CD4-positive, alpha-beta T cell (primary cell): ENCODE results near the gene OXNAD1. TPM values are rescaled to one million over a fixed set of nuclear protein-coding genes. Genes with fewer than 3 reads are reported as not detected.

Experiments used
- ATAC-seq: fragments of 200-7000 bp; cut with Tn5 transposase; one replicate; pipeline ENCODE4 v1.10.0; 2022; ENCODE audit warnings: mild to moderate bottlenecking; ENCODE audit not compliant: poor library complexity
- CTCF ChIA-PET: fragments of 350-600 bp; sonication (Branson Sonifier 250); formaldehyde crosslinking; loops from one replicate; lab custom pipeline; 2021; ENCODE audit warnings: antibody characterized with exemption, inconsistent platforms; lab: Charles Lee
- POLR2A ChIA-PET: fragments of 350-600 bp; sonication (Branson Sonifier 250); formaldehyde crosslinking; loops from one replicate; lab custom pipeline; 2021; ENCODE audit warnings: antibody characterized with exemption, inconsistent platforms; lab: Charles Lee
- DNase-seq, 14 experiments: peaks; one replicate each; pipeline ENCODE4 v3.0.0-alpha.2; 2013 to 2020; ENCODE audit warnings: mixed read lengths in 2 of 14
- H3K27ac ChIP-seq, 2 donors: one replicate each; pipeline versions ENCODE4 v1.5.1 to v1.7.0; 2013; ENCODE audit warnings: low read length in 2 of 2, low read depth in 1 of 2, mild to moderate bottlenecking in 1 of 2
- H3K27me3 ChIP-seq, 2 experiments: 1 replicate in 1 of 2; 2 replicates in 1 of 2; pipeline versions ENCODE4 v1.6.1 to v1.7.0; 2013; ENCODE audit warnings: low read length in 2 of 2, control low read depth in 1 of 2, mild to moderate bottlenecking in 1 of 2, moderate library complexity in 1 of 2; ENCODE audit not compliant: insufficient read depth in 2 of 2, control insufficient read depth in 1 of 2
- H3K36me3 ChIP-seq: one replicate; pipeline ENCODE4 v1.6.1; 2013; ENCODE audit warnings: low read length, control low read depth; ENCODE audit not compliant: insufficient read depth
- H3K4me1 ChIP-seq: one replicate; pipeline ENCODE4 v1.6.1; 2013; ENCODE audit warnings: low read length, control low read depth; ENCODE audit not compliant: insufficient read depth
- H3K4me3 ChIP-seq: one replicate; pipeline ENCODE4 v1.5.1; 2013; ENCODE audit warnings: mild to moderate bottlenecking, low read length, moderate library complexity
- H3K9me3 ChIP-seq, 2 experiments: 1 replicate in 1 of 2; 2 replicates in 1 of 2; pipeline versions ENCODE4 v1.6.1 to v1.7.0; 2013; ENCODE audit warnings: low read length in 2 of 2, mild to moderate bottlenecking in 2 of 2, control low read depth in 1 of 2, moderate library complexity in 1 of 2; ENCODE audit not compliant: control insufficient read depth in 1 of 2, insufficient read depth in 1 of 2
- H3K27ac Mint-ChIP-seq: one replicate; pipeline ENCODE4 v1.8.0; 2020; ENCODE audit warnings: mixed read lengths
- H3K27me3 Mint-ChIP-seq: one replicate; pipeline ENCODE4 v1.8.0; 2021; ENCODE audit warnings: mixed read lengths
- H3K36me3 Mint-ChIP-seq: one replicate; pipeline ENCODE4 v1.8.0; 2021; ENCODE audit warnings: low read depth, mixed read lengths
- H3K4me1 Mint-ChIP-seq: one replicate; pipeline ENCODE4 v1.8.0; 2021; ENCODE audit warnings: low read depth, mixed read lengths
- H3K4me3 Mint-ChIP-seq: one replicate; pipeline ENCODE4 v1.8.0; 2020; ENCODE audit warnings: mild to moderate bottlenecking, mixed read lengths
- H3K9me3 Mint-ChIP-seq: one replicate; pipeline ENCODE4 v1.8.0; 2020; ENCODE audit warnings: mixed read lengths
- intact Hi-C, 2 experiments: fragments of 100-400 bp; cut with DNase I in 1 of 2; cut with micrococcal nuclease in 1 of 2; formaldehyde crosslinking; loops; one replicate each; pipeline versions ENCODE4 v1.15.1 to v1.9.0; 2023 to 2025; cut with DNase I, micrococcal nuclease
- total RNA-seq, 174 experiments: library from RNA in 2 of 174; stranded (reverse) in 2 of 174; gene quantifications; one replicate each; pipeline ENCODE4 v1.2.3 and lab custom pipeline; 2021 to 2026
- TF ChIP-seq, protein P1 (sequence below): fragments of 200-600 bp; IDR thresholded peaks from one replicate; pipeline ENCODE4 v1.8.0; 2022; ENCODE audit warnings: antibody characterized with exemption, mild to moderate bottlenecking

The OXNAD1 gene
- total RNA-seq, 2 experiments from 2014 or later: 135 TPM

DNA sequence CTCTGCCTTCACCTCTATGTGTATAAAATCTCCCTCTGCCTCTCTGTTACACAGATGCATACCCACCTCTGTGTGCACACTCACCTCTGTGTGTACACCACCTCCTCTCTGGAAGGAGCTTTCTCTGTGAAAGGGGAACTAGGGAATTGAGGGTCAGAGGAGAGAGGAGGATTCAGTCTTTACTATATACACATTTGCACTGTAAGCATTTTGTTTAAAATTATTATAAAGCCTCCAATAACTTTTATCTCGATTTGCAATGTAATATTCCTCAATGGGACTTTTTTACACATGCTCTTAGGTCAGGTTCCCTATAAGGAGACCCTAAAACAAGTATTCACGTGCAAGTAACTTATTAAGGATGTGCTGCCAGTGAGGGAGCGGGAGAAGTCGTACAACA is 82.5 kb downstream of the OXNAD1 start:
- H3K4me1 ChIP-seq: peaks cover 12% of the 10 kb centered on the region
- DNase-seq (no peak), ATAC-seq (no peak)
- TF ChIP-seq, protein P1, sequence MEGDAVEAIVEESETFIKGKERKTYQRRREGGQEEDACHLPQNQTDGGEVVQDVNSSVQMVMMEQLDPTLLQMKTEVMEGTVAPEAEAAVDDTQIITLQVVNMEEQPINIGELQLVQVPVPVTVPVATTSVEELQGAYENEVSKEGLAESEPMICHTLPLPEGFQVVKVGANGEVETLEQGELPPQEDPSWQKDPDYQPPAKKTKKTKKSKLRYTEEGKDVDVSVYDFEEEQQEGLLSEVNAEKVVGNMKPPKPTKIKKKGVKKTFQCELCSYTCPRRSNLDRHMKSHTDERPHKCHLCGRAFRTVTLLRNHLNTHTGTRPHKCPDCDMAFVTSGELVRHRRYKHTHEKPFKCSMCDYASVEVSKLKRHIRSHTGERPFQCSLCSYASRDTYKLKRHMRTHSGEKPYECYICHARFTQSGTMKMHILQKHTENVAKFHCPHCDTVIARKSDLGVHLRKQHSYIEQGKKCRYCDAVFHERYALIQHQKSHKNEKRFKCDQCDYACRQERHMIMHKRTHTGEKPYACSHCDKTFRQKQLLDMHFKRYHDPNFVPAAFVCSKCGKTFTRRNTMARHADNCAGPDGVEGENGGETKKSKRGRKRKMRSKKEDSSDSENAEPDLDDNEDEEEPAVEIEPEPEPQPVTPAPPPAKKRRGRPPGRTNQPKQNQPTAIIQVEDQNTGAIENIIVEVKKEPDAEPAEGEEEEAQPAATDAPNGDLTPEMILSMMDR: no peak
- Mint-ChIP-seq H3K27ac (peak overlapping the region; percentile 72), H3K9me3 (peaks cover 2% of the 10 kb centered on the region), H3K4me3 (no peak overlapping the region), H3K27me3 (no peaks in the 10 kb centered on the region), H3K36me3 (peaks cover 98% of the 10 kb centered on the region), H3K4me1 (peaks cover 69% of the 10 kb centered on the region)
- H3K9me3 ChIP-seq: no peaks in the 10 kb centered on the region
- CTCF ChIA-PET: no interaction called here
- POLR2A ChIA-PET: no interaction called here
- peaks cover 75% of the 10 kb centered on the region for H3K36me3 ChIP-seq
- H3K27ac ChIP-seq: no peak overlapping the region
- intact Hi-C loops: no loop called here
- no peaks in the 10 kb centered on the region for H3K27me3 ChIP-seq
- no peak overlapping the region for H3K4me3 ChIP-seq

DNA sequence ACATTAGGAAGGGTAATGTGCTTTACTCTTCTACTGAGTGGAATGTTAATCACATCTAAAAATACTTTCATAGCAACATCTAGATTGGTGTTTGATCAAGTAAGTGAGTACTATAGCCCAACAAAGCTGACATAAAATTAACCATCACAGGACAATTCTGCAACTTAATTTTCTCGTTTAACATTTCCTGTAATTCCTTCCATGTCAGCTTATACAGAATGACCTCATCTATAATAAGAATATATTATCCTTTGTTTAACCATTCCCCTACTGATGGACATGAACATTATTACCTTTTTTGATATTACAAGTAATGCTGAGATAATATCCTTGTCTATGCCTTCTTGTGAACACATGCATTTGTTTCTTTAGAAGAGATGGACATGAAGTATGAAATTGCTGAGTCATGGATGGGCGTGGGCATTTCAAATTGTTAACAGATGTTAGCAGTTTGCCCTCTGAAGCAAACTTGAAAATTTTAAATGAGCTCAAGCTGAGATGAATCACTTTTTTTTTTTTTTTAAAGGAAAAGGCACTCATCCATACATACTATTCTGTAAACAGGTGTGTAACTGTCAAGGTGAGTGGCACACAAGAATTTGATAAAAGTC is 85.1 kb downstream of the OXNAD1 start:
- H3K36me3 ChIP-seq: peaks cover 70% of the 10 kb centered on the region
- intact Hi-C loops: no loop called here
- no peak overlapping the region for H3K4me3 ChIP-seq
- H3K36me3 Mint-ChIP-seq: peaks cover 98% of the 10 kb centered on the region
- DNase-seq (no peak), ATAC-seq (no peak)
- peaks cover 5% of the 10 kb centered on the region for H3K4me1 ChIP-seq
- no peaks in the 10 kb centered on the region for H3K9me3 Mint-ChIP-seq
- H3K27ac ChIP-seq: no peak overlapping the region
- H3K27me3 ChIP-seq: no peaks in the 10 kb centered on the region
- no peaks in the 10 kb centered on the region for H3K9me3 ChIP-seq
- TF ChIP-seq, protein P1: no peak
- H3K27me3 Mint-ChIP-seq: no peaks in the 10 kb centered on the region
- ChIA-PET POLR2A (interaction anchor here (1.5 kb wide), 1 partner anchor 27 kb away, joined by 3 read pairs; no protein-coding TSS in a partner anchor), CTCF (no interaction called here)
- no peak overlapping the region for H3K4me3 Mint-ChIP-seq
- peaks cover 65% of the 10 kb centered on the region for H3K4me1 Mint-ChIP-seq
- peak overlapping the region; percentile 72 for H3K27ac Mint-ChIP-seq

DNA sequence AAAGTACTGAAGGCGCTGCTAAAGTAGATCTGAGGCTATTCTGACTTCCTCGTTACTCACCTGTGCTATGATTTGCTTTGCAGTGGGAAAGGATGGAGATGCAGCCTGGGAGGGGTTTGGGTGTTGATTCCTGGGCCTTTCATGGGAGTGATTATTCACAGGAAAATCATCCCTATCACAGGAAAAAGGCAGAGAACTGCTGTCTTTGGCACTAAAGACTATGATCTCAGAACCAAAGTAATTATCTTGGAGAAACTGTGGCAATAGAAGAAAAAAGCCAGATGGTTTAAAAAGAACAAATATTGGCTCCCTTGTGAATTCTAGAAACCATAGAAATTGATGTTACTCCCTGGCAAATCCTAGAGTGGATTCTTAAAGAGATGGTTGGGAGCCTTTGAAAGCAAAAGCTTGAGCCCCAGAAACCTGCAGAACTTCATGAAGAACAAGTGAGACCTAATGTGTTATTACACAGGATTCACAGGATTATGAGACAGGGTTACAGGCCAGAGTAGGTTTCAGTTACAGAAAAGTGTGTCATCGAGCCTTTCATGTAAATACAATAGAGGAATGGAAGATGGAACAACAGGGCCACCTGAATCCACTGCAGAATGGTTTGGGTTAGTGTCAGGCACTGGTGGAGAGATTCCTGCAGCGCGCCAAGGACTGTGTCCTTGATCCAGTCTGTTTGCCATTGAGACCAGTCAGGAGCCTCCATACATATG is 85.7 kb downstream of the OXNAD1 start:
- H3K4me1 Mint-ChIP-seq: peaks cover 66% of the 10 kb centered on the region
- no peaks in the 10 kb centered on the region for H3K27me3 Mint-ChIP-seq
- DNase-seq: no peak
- Histone ChIP-seq H3K27me3 (no peaks in the 10 kb centered on the region), H3K4me1 (peaks cover 5% of the 10 kb centered on the region), H3K27ac (no peak overlapping the region), H3K9me3 (no peaks in the 10 kb centered on the region), H3K36me3 (peaks cover 74% of the 10 kb centered on the region), H3K4me3 (no peak overlapping the region)
- POLR2A ChIA-PET: interaction anchor here (1.5 kb wide), 1 partner anchor 27 kb away, joined by 3 read pairs; no protein-coding TSS in a partner anchor
- no peaks in the 10 kb centered on the region for H3K9me3 Mint-ChIP-seq
- intact Hi-C loops: no loop called here
- H3K36me3 Mint-ChIP-seq: peaks cover 97% of the 10 kb centered on the region
- ATAC-seq: no peak
- H3K4me3 Mint-ChIP-seq: no peak overlapping the region
- H3K27ac Mint-ChIP-seq: peak overlapping the region; percentile 72
- TF ChIP-seq, protein P1: no peak
- CTCF ChIA-PET: no interaction called here
